Effector memory CD4-positive, alpha-beta T cell (primary cell): ENCODE measurements around the gene TMEM131.

Experiments used
- DNase-seq, 3 donors: peaks; one replicate each; pipeline ENCODE4 v3.0.0-alpha.2; 2020
- H3K27ac ChIP-seq: 2 replicates; pipeline ENCODE4 v1.7.0; 2013; ENCODE audit warnings: mild to moderate bottlenecking, low read length, moderate library complexity; ENCODE audit not compliant: insufficient read depth, poor library complexity, severe bottlenecking
- H3K27me3 ChIP-seq: replicated peaks from 2 replicates; pipeline ENCODE4 v1.7.0; 2013; ENCODE audit warnings: mild to moderate bottlenecking, low read length; ENCODE audit not compliant: insufficient read depth, control insufficient read depth, poor library complexity, severe bottlenecking
- H3K36me3 ChIP-seq: 2 replicates; pipeline ENCODE4 v1.7.0; 2013; ENCODE audit warnings: mild to moderate bottlenecking, low read length, moderate library complexity; ENCODE audit not compliant: control insufficient read depth, insufficient read depth
- H3K4me1 ChIP-seq: 2 replicates; pipeline ENCODE4 v1.7.0; 2013; ENCODE audit warnings: low read length, mild to moderate bottlenecking; ENCODE audit not compliant: control insufficient read depth, insufficient read depth, poor library complexity, severe bottlenecking
- H3K4me3 ChIP-seq: 2 replicates; pipeline ENCODE4 v1.7.0; 2013; ENCODE audit warnings: low read length, low read depth, mild to moderate bottlenecking; ENCODE audit not compliant: insufficient read depth, poor library complexity, severe bottlenecking
- H3K9me3 ChIP-seq: 2 replicates; pipeline ENCODE4 v1.7.0; 2013; ENCODE audit warnings: mild to moderate bottlenecking, low read length, moderate library complexity; ENCODE audit not compliant: control insufficient read depth

Gene TMEM131

DNA sequence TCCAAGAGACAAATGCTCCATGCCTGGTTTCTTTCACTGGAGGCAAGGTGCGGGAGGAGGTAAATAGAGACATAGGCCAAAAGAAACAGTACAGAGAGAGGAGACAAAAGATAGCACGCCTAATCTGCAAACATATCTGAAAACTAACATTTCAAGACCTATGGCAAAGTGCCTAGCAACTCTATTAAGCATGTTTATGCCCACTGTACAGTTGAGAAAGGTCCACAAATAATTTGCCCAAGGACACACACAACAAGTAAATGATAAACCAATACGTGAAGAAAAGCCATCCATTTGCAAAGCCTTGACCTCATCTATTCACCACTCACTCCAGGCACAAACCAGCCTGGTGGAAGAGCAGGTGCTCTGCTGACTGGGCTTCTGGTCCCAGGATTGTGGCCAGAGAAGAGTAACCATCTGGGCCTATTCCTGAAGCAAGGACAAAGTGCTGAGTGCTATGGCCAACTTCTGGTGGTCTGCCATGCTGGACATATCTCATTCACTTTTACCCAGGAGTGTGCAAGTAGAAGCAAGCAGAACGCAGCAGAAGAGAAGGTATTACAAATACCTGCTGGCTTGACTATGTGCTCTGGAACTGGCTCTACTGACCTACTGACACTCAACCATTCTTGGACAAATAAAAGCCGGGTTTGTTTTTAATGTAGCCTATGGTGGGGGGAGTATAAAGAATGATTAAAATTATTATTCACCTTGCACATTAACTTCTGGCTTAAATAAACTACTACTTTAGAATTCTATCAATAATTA, 25.3 kb downstream of the TMEM131 start:
- Histone ChIP-seq H3K4me1 (no peaks in the 10 kb centered on the region), H3K4me3 (no peak overlapping the region), H3K9me3 (no peaks in the 10 kb centered on the region), H3K36me3 (no peaks in the 10 kb centered on the region), H3K27me3 (no peaks in the 10 kb centered on the region), H3K27ac (no peak overlapping the region)
- DNase-seq = no peak

DNA sequence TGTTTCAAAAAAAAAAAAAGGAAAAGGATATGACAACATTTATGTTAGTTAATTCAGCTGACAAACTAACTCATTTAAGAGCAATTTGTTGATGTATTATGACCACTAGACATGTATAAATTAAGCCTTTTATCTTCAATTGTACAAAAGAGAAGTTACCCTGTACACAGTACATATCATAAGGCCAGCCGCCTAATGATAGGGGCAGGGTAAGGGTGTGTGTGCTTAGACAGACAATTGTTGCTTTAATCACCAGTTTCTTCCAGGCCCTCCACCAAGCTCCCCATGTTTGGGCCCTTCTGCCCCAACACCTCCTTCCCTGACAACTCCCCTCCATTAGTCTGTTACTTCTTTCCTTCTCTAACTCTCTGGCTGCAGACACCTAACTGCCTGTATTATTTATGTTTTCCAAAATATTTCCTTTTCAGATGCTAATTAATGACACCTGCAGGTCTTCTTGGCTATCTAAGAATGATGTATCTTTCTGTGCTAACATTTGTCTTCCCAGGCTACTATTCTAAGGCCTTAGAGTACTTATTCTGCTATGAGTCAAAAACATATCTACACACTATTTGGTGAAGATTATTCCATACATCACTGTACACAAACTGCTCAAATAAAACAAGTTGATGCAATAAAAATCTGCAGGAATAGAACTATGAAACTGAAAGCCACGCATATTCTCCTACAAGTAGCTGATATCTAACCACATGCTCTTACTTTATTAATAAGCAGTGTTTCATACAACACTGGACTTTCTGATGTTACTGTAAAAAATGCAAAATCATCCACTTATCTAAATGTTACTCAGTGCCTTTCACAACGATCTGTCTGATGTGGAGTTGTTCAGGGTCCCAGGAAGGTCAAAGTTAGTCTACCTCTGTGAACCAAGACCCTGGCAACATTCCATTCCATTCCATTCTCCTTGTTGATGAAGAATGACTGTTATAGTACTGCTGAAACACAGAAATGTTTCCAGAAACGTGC, 26.4 kb downstream of the TMEM131 start:
- no peaks in the 10 kb centered on the region for H3K4me1 ChIP-seq
- H3K9me3 ChIP-seq = no peaks in the 10 kb centered on the region
- no peak for DNase-seq
- H3K36me3 ChIP-seq = no peaks in the 10 kb centered on the region
- no peaks in the 10 kb centered on the region for H3K27me3 ChIP-seq
- H3K27ac ChIP-seq = no peak overlapping the region
- H3K4me3 ChIP-seq = no peak overlapping the region

GRCh38 chr2:97967931-97968627, 27.7 kb downstream of the TMEM131 start:
- no peaks in the 10 kb centered on the region for H3K9me3 ChIP-seq
- H3K4me1 ChIP-seq = no peaks in the 10 kb centered on the region
- H3K4me3 ChIP-seq = no peak overlapping the region
- no peaks in the 10 kb centered on the region for H3K27me3 ChIP-seq
- no peaks in the 10 kb centered on the region for H3K36me3 ChIP-seq
- DNase-seq = no peak
- no peak overlapping the region for H3K27ac ChIP-seq

DNA sequence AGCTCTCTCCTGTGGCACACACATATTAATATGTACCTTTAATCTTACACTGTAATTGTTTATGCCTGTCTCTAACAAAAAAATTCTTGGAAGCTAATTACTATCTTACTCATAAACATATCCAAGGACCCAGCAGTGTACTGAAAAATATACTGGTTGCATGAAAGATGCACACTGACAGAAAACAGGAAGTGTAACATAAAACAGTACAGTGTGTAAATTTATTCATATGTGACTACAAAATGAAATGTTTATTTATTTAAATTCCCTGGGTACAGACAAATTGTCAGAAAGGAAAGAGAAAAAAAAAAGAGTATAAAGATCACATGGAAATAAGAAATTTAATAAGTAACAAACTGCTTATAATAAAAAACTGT, 28.5 kb downstream of the TMEM131 start:
- no peak for DNase-seq
- Histone ChIP-seq H3K27me3 (no peaks in the 10 kb centered on the region), H3K36me3 (no peaks in the 10 kb centered on the region), H3K27ac (no peak overlapping the region), H3K9me3 (no peaks in the 10 kb centered on the region), H3K4me1 (no peaks in the 10 kb centered on the region), H3K4me3 (no peak overlapping the region)

GRCh38 chr2:97966545-97967215, 29.1 kb downstream of the TMEM131 start:
- no peaks in the 10 kb centered on the region for H3K27me3 ChIP-seq
- no peak overlapping the region for H3K27ac ChIP-seq
- DNase-seq = no peak

DNA sequence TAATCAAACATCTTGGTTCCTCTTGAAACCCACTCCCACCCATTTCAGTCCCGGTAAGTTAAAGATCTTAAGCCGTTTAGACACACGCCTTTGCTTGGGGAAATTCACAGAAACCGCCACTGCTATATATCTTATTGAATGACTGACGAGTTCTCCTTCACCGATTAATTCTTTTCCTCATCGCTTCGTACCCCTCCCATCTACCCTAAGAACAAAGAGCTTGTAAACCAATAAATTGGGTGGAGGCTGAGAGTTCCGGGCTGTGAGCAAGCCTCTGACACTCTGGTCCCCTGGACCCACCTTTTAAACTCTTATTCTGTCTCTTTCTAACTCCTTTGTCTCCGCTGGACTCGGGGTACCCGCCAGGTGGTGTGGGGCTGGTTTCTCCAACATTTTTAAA, 30.6 kb downstream of the TMEM131 start:
- no peaks in the 10 kb centered on the region for H3K4me1 ChIP-seq
- no peak for DNase-seq
- H3K27me3 ChIP-seq = no peaks in the 10 kb centered on the region
- H3K9me3 ChIP-seq = no peaks in the 10 kb centered on the region
- H3K4me3 ChIP-seq = no peak overlapping the region
- H3K27ac ChIP-seq = no peak overlapping the region
- no peaks in the 10 kb centered on the region for H3K36me3 ChIP-seq

More at GRCh38 chr2:97966545-97967215, 29.1 kb downstream of the TMEM131 start:
- no peak overlapping the region for H3K4me3 ChIP-seq
- H3K4me1 ChIP-seq = no peaks in the 10 kb centered on the region
- no peaks in the 10 kb centered on the region for H3K9me3 ChIP-seq
- no peaks in the 10 kb centered on the region for H3K36me3 ChIP-seq

DNA sequence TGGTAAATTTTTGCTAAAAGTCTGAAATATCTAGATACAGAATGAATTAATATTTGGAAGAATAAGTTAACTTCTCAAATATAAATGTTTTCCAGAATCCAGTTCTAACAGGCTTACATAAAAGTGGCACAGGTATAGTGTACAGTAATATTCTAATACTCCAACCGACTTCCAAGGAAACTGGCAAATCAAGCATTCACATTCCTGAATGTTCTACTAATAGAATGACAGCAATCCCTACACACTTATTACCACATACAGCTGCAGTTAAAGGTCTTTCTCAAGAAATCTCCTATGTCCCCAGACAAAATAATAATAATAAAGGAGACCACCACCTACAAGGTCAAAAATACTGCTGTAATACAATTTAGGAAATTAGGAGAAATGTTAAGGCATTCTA, 31.9 kb downstream of the TMEM131 start:
- H3K4me1 ChIP-seq = peaks cover 1% of the 10 kb centered on the region
- H3K36me3 ChIP-seq = no peaks in the 10 kb centered on the region
- no peak overlapping the region for H3K4me3 ChIP-seq
- H3K9me3 ChIP-seq = no peaks in the 10 kb centered on the region
- H3K27ac ChIP-seq = no peak overlapping the region
- no peak for DNase-seq
- no peaks in the 10 kb centered on the region for H3K27me3 ChIP-seq

DNA sequence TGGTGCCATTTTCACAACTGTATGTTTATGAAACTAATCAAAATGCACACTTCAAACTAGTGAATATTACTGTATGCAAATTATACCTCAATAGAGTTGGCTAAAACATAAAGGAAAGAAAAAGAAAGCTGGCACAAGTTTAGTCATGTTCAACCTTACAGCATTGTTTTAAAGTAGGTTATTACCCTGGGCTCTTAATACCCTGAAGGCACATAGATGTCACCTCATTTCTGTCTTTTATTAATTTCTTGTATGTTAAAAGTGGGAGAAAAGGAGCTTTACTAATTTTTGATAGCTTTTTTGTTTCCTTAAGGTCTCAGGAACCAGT, 32.7 kb downstream of the TMEM131 start:
- H3K36me3 ChIP-seq = no peaks in the 10 kb centered on the region
- no peaks in the 10 kb centered on the region for H3K9me3 ChIP-seq
- H3K4me1 ChIP-seq = peaks cover 7% of the 10 kb centered on the region
- no peaks in the 10 kb centered on the region for H3K27me3 ChIP-seq
- no peak overlapping the region for H3K4me3 ChIP-seq
- no peak for DNase-seq
- no peak overlapping the region for H3K27ac ChIP-seq

DNA sequence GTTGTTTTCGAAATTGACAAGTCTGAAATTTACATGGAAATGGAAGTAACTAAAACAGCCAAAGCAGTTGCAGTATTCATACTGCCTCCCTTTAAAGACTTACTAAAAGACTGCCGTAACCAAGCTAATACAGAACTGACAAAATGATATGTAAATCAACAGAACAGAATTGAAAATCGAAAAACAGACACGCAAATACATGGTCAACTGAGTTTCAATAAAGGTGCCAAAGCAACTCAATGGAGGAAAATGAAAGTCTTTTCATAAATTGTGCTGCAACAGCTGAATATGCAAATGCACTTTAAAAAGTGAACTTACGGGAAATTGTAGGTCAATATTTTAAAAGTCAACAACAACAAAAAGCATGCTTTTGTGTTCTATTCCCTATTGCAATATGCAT, 34.2 kb downstream of the TMEM131 start:
- Histone ChIP-seq H3K4me3 (no peak overlapping the region), H3K9me3 (no peaks in the 10 kb centered on the region), H3K27ac (no peak overlapping the region), H3K4me1 (peaks cover 7% of the 10 kb centered on the region), H3K36me3 (no peaks in the 10 kb centered on the region), H3K27me3 (no peaks in the 10 kb centered on the region)
- no peak for DNase-seq
